Suppressor macrophage treated with lipopolysaccharide for 4 hours (primary cell): Measurements from ENCODE around the gene FGF21.

Experiments
- DNase-seq: peaks from one replicate; pipeline ENCODE4 v3.0.0-alpha.2; 2020

FGF21 gene

DNA sequence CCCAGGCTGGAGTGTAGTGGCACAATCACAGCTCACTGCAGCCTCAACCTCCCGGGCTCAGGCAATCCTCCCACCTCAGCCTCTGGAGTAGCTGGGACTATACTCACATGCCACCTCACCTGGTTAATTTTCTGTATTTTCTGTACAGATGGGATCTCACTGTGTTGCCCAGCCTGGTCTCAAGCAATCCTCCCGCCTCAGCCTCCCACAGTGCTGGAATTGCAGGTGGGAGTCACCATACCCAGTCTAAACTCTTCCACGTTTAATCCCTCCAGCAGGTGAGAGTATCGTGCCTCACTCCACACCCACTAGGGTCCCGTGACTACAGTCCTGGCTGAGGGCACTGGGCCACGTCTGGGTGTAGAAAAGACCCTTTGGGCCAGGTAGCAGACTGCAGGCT, 39.0 kb downstream of the FGF21 start:
- DNase-seq, result no peak

DNA sequence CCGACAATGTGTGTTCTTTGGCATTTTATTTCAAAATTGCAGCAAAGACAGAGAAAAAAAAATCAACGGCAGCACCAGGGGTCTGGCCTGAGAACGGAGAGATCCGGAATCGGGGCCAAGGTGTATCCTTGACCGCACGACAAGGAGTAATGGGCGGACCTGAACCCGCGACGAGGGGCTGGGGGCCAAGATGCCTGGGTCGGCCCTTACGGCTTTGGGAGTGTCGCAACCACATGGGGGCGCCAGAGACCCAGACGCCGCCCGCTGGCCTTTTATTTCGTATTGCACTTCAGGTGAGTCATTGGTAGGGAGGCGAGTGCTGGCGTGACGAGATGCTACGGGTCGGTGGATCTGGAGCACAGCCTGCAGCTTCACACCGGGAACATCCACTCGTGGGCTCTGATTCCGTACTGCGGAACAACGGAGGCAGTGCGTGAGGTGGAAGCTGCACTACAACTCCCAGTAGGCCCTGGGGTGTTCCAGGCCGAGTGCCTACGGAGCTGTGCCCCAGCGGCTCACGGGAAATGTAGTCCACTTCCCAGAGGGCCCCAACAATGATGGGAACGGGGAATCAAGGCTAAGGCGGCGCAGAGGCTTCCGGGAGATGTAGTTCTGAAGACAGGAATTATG, 39.8 kb downstream of the FGF21 start:
- DNase-seq, result peak; percentile 92

DNA sequence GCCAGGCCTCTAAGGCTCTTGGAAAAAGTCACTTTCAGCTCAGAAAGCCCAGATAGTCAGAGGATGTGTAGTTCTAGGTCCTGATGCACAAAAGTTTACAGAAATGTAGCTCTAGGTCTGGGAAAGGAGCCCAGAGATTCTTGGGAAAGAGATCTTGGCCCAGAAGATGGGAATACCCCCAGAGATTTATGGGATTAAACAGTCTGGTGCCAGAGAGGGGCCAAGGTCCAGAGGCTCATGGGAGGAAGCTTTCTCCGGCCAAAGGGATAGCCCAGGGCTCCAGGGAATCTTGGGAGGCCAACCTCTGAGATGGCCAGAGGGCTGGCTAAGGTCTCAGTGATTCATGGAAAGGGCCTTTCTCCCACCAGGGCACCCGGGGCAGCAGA, 40.4 kb downstream of the FGF21 start:
- no peak for DNase-seq

DNA sequence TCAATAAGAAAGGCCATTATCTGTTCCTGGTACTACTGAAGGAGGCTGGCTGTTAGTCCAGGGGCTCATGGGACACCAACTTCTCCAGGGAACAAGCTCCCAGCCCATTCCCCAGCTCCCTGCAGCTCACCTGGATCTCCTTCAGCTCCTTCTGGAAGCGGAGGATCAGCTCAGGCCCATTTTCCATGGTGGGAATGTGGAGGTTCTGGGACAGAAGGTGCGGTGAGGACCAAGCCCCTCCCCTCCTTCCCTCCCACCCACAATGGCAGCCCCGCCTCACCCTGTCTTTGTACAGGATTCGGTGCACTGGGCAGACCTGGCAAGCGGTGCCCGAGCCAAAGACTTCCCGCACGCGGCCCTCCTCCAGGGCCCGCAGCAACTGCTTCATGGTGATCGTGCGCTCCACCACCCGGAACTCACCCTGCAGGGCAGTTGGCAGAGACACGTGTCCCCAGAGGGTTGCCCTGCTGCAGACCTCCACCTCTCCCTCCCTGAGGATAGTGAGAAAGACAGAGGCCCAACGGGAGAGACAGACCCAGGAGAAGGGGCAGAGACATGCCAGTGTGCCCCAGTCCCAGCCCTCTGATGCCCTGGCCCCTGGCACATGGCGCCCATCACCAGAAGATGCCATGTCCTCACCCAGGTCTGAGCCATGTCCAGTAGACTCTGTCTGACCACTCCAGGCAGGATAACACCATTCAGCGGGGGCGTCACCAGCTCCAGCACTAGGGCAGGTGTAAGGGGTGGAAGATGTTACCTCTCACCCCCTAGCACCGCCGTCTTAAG, 41.2 kb downstream of the FGF21 start:
- DNase-seq, result no peak

DNA sequence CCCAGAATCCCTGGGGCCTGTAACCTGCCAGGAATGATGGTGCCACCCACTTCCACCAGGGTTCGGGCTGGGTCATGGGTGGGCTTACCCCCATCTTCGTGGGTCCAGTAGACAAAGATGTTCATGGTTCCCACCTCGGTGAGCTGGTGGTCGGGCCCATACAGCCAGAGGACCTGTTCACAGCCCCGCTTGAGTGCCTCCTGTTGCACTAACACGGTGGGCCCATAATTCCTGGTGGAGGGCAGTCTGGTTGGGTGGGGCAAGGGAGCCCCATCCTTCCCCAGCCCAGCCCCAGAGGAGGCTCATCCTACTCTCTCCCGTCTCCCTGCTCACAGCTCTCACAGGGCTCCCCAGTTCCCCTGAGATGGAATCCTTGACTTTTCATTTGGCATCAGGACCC, 41.8 kb downstream of the FGF21 start:
- DNase-seq, result no peak

DNA sequence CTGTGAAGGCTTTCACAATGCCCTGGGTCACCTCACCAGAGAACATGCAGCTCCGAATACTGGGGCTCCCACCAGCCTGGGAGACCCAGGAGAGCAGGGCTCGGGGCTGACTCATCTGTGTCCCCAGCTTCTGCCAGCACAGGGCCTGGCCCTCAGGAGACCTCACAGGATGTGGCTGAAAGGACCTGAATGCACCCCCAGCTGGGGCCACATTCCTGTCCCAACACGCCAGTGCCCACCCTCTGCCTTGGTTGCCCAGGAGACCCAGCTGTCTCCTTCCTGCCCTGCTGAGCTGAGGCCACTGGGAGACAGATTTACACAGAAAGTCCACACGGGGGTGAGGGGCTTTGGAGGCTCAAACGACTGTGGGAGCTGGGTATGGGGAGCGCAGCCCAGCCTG, 43.6 kb downstream of the FGF21 start:
- DNase-seq, result no peak

DNA sequence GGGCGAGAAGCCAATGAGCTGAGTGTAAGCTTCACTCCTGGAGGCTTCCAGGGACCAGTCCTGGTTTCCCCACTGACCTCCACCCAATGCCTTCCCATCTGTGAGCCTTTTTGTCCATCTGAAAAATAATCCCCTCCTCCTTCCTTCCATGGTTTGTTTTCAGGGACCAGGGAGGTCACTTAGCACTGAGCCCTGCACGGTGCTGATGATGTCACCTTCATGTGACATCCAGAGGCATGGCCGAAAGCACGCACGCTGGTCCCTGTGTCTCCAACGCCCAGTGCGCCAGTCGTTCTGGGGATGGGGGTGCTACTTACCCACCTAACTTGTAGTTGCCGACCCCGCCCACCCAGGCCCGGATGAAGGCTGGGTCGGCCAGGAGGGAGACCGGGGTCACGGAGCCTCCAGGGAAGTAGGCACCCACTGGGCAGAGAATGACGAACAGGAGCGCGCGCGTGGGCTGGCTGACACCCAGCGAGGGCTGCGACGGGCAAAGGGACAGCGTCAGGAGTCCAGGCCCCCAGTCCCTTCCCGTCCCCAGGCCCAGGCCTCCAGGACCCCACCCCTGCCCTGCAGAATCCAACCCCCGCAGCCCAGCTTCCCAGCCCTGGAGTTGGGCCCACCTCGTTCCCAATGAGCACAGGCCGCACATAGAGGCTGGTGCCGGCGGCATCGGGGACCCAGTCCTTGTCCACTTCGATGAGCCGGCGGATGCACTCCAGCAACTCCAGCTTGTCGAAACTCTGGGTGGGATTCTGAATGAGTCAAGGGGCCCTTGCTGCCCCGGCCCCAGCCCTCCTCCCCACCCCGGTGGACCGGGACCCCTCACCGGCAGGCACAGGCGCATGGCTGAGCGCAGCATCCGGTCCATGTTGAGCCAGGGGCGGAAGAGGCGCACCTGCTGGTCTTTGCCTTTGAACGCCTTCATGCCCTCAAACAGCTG, 44.3 kb downstream of the FGF21 start:
- DNase-seq, result no peak

DNA sequence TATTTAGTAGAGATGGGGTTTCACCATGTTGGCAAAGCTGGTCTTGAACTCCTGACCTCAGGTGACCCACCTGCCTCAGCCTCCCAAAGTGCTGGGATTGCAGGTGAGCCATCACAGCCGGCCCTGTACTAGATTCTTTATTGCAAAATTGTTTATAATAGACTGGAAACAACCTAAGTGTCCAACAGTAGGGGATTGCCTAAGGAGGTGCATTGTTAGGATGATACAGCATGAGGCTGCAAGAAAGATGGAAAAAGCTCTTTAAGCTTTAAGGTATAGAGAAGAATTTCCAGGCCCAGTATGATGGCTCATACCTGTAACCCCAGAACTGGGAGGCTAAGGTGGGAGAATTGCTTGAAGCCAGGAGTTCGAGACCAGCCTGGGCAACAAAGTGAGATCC, 47.3 kb downstream of the FGF21 start:
- no peak for DNase-seq

DNA sequence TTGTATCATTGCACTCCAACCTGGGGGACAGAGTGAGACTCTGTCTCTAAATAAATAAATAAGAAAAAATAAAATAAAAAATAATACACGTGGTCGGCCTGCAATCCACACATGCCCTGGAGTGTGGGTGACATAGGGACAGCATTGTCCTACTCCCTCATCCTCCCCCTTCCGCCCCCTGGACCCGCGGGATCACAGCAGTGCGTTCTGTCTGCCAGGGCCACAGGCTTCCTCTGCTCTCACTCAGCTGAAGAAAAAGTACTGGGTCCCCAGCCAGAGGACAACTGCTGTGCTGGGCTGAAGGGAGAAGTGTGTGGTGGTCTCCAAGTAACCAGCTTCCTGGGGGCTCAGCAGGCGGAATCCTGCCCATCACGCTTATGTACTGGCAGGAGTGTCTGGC, 49.2 kb downstream of the FGF21 start:
- DNase-seq, result no peak

DNA sequence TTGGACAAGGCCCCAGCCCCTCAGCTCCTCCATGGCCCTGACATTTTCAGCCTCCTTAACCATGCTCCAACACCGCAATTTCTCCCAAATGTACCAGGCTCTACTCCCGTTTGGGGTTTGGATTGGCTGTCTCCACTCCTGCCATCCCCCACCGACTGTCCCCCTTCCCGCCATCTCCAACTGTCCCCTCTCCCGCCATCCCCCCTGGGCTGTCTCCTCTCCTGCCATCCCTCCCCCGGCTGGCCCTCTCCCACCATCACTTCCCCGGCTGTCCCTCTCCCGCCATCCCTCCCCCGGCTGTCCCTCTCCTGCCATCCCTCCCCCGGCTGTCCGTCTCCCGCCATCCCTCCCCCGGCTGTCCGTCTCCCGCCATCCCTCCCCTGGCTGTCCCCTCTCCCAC, 50.1 kb downstream of the FGF21 start:
- DNase-seq, result no peak

DNA sequence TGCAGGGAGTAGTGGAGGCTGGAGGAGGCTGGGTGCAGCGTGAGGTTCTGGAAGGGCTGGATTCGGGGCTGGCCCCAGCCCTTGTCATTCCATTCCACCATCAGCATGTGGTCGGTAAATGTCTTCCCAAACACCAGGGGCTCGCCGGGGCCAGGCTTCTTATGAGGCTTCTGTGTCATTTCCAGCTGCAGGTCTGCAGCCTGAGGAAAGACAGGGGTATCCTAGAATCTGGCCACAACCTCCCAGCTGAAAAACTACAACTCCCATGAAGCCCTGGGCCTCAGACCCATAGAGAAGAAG, 51.1 kb downstream of the FGF21 start:
- peak; percentile 55 for DNase-seq

DNA sequence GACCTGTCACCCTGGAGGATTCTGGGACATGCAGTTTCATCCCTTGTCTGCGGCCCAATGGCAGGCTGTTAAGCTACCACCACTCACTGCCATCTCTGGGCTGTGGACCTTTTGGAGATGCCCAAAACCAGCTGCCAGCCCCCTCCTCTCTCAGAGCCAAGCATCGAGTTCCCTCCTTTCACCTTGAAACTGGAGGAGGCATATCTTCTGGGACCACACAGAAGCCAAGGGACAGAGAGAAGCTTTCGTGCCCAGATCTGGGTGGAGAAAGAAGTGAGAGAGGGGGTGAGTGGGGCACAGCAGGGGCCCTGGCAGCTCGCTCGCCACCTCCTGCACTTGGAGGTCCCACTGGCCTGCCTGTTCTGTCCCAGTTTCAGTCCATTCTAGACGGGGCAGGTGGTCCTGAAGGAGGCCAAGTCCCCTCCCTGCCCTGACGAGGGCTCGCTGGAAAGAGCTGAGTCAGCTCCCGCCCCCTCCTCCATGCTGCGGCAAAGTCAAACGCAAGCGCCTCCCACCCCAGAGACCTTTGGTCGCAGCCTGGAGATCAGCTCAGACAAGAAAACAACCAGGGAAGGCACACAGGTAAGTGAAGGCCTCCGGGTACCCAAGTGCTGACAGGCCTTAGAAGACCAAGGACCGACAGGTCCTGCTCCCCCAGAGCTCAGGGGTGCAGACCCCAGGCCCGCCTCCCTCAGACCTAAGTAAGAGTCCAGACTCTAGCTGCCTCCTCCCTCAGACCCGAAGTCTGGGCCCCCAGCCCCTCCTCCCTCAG, 51.7 kb downstream of the FGF21 start:
- no peak for DNase-seq

DNA sequence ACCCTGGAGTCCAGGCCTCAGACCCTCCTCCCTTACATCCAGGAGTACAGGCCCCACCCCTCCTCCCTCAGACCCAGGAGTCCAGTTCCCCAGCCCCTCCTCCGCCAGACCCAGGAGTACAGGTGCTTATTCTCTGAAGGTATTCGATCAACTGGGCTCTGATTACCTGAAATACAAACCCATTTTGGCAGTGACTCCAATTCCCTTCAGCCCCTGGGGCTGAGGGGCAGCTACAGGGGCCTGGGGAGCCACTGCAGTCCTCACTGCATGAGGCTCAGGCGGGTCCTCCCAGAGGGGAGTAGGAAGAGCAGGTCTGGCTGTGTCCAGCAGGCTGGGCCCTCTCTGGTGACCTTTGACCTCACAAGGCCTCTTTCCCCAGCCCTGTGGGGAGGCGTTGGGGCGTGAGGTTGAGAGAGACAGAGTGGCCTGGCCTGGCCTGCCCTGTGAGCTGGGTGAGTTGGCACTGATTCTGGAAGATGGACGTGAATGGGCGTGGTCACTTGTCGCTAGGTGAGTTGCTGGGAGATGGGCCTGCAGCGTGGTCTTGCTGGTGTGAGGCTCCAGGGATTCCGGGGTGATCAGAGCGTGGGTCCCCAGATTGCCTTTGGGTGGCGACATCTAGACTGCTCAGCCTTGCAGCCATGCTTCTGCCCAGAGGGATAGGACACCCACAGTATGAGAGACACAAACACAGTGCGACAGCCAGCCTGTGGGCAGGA, 52.4 kb downstream of the FGF21 start:
- no peak for DNase-seq
